Measurements from ENCODE around the gene RSRC1. TPM values are rescaled to one million over a fixed set of nuclear protein-coding genes. Genes with fewer than 3 reads are reported as not detected.

RSRC1 gene
- total and polyA plus RNA-seq, 5 donors from 2014 or later = 25.8 to 35.7 (median 30.1) TPM

- Histone ChIP-seq H3K9me3 (ENCODE audit: control insufficient read depth in 2 of 2, low read length in 2 of 2) (no peaks in the 10 kb centered on the region), H3K4me1 (ENCODE audit: control insufficient read depth, insufficient read depth, low read length, poor library complexity, severe bottlenecking) (no peaks in the 10 kb centered on the region), H3K27me3 (ENCODE audit: control insufficient read depth, insufficient read depth, low read length) (no peaks in the 10 kb centered on the region), H3K4me3 (ENCODE audit: low read depth, low read length) (no peak overlapping the region), H3K36me3 (ENCODE audit: control insufficient read depth, insufficient read depth, low read length) (no peaks in the 10 kb centered on the region), H3K27ac (ENCODE audit: insufficient read depth, low read length, poor library complexity, severe bottlenecking) (no peak overlapping the region)
- Mint-ChIP-seq H3K4me1 (peaks cover 0 to 7% (median 3%) of the 10 kb centered on the region in 4 donors), H3K4me3 (no peak overlapping the region), H3K27ac (no peak overlapping the region), H3K36me3 (peaks cover 3% of the 10 kb centered on the region), H3K27me3 (no peaks in the 10 kb centered on the region), H3K9me3 (peaks cover 0 to 2% (median 0%) of the 10 kb centered on the region in 7 donors)
- DNase-seq (no peak), ATAC-seq (ENCODE audit: low read depth in 2 of 2) (no peak)
Measured at GRCh38 chr3:158456114-158456513, 346.2 kb downstream of the RSRC1 start.

GRCh38 chr3:158458464-158458863 lies 348.6 kb downstream of the RSRC1 start:
- Histone ChIP-seq H3K27me3 (ENCODE audit: control insufficient read depth, insufficient read depth, low read length) (no peaks in the 10 kb centered on the region), H3K36me3 (ENCODE audit: control insufficient read depth, insufficient read depth, low read length) (no peaks in the 10 kb centered on the region), H3K4me3 (ENCODE audit: low read depth, low read length) (no peak overlapping the region), H3K27ac (ENCODE audit: insufficient read depth, low read length, poor library complexity, severe bottlenecking) (no peak overlapping the region), H3K4me1 (ENCODE audit: control insufficient read depth, insufficient read depth, low read length, poor library complexity, severe bottlenecking) (no peaks in the 10 kb centered on the region), H3K9me3 (ENCODE audit: control insufficient read depth in 2 of 2, low read length in 2 of 2) (no peaks in the 10 kb centered on the region)
- Mint-ChIP-seq H3K9me3 (peaks cover 0 to 2% (median 0%) of the 10 kb centered on the region in 7 donors), H3K36me3 (peaks cover 3% of the 10 kb centered on the region), H3K4me3 (no peak overlapping the region), H3K27ac (no peak overlapping the region), H3K4me1 (peaks cover 0 to 7% (median 3%) of the 10 kb centered on the region in 4 donors), H3K27me3 (no peaks in the 10 kb centered on the region)
- ATAC-seq (ENCODE audit: low read depth in 2 of 2) (no peak), DNase-seq (no peak)

GRCh38 chr3:158460926-158461325 lies 351.0 kb downstream of the RSRC1 start:
- Mint-ChIP-seq H3K4me1 (peaks cover 0 to 1% (median 0%) of the 10 kb centered on the region in 4 donors), H3K27me3 (no peaks in the 10 kb centered on the region)
- no peak for DNase-seq

GRCh38 chr3:158463556-158463955 lies 353.7 kb downstream of the RSRC1 start:
- H3K36me3 ChIP-seq (ENCODE audit: control insufficient read depth, insufficient read depth, low read length) = no peaks in the 10 kb centered on the region
- H3K27me3 ChIP-seq (ENCODE audit: control insufficient read depth, insufficient read depth, low read length) = no peaks in the 10 kb centered on the region
- H3K27ac Mint-ChIP-seq = no peak overlapping the region
- H3K4me1 ChIP-seq (ENCODE audit: control insufficient read depth, insufficient read depth, low read length, poor library complexity, severe bottlenecking) = no peaks in the 10 kb centered on the region
- H3K36me3 Mint-ChIP-seq = no peaks in the 10 kb centered on the region
- no peak for DNase-seq
- no peaks in the 10 kb centered on the region for H3K9me3 ChIP-seq (ENCODE audit: control insufficient read depth in 2 of 2, low read length in 2 of 2)
- no peaks in the 10 kb centered on the region for H3K27me3 Mint-ChIP-seq
- no peaks in the 10 kb centered on the region for H3K9me3 Mint-ChIP-seq
- H3K4me3 Mint-ChIP-seq = no peak overlapping the region
- H3K4me1 Mint-ChIP-seq = peaks cover 0 to 1% (median 0%) of the 10 kb centered on the region in 4 donors
- H3K27ac ChIP-seq (ENCODE audit: insufficient read depth, low read length, poor library complexity, severe bottlenecking) = no peak overlapping the region
- ATAC-seq (ENCODE audit: low read depth in 2 of 2) = no peak
- no peak overlapping the region for H3K4me3 ChIP-seq (ENCODE audit: low read depth, low read length)

More at GRCh38 chr3:158460926-158461325, 351.0 kb downstream of the RSRC1 start:
- H3K36me3 ChIP-seq (ENCODE audit: control insufficient read depth, insufficient read depth, low read length) = no peaks in the 10 kb centered on the region
- Mint-ChIP-seq H3K27ac (no peak overlapping the region), H3K4me3 (no peak overlapping the region), H3K36me3 (no peaks in the 10 kb centered on the region), H3K9me3 (peaks cover 0 to 2% (median 0%) of the 10 kb centered on the region in 7 donors)
- H3K9me3 ChIP-seq (ENCODE audit: control insufficient read depth in 2 of 2, low read length in 2 of 2) = no peaks in the 10 kb centered on the region
- ATAC-seq (ENCODE audit: low read depth in 2 of 2) = no peak
- H3K27ac ChIP-seq (ENCODE audit: insufficient read depth, low read length, poor library complexity, severe bottlenecking) = no peak overlapping the region
- no peaks in the 10 kb centered on the region for H3K27me3 ChIP-seq (ENCODE audit: control insufficient read depth, insufficient read depth, low read length)
- H3K4me3 ChIP-seq (ENCODE audit: low read depth, low read length) = no peak overlapping the region
- no peaks in the 10 kb centered on the region for H3K4me1 ChIP-seq (ENCODE audit: control insufficient read depth, insufficient read depth, low read length, poor library complexity, severe bottlenecking)

GRCh38 chr3:158465074-158465473 lies 355.2 kb downstream of the RSRC1 start:
- H3K27ac Mint-ChIP-seq = peak overlapping the region in 1 of 3 donors; percentile 71
- Histone ChIP-seq H3K9me3 (ENCODE audit: control insufficient read depth in 2 of 2, low read length in 2 of 2) (no peaks in the 10 kb centered on the region), H3K36me3 (ENCODE audit: control insufficient read depth, insufficient read depth, low read length) (no peaks in the 10 kb centered on the region), H3K27ac (ENCODE audit: insufficient read depth, low read length, poor library complexity, severe bottlenecking) (no peak overlapping the region), H3K4me1 (ENCODE audit: control insufficient read depth, insufficient read depth, low read length, poor library complexity, severe bottlenecking) (no peaks in the 10 kb centered on the region), H3K4me3 (ENCODE audit: low read depth, low read length) (no peak overlapping the region), H3K27me3 (ENCODE audit: control insufficient read depth, insufficient read depth, low read length) (no peaks in the 10 kb centered on the region)
- no peaks in the 10 kb centered on the region for H3K9me3 Mint-ChIP-seq
- peaks cover 0 to 1% (median 0%) of the 10 kb centered on the region in 4 donors for H3K4me1 Mint-ChIP-seq
- ATAC-seq (ENCODE audit: low read depth in 2 of 2) (no peak), DNase-seq (no peak)
- no peaks in the 10 kb centered on the region for H3K36me3 Mint-ChIP-seq
- H3K27me3 Mint-ChIP-seq = no peaks in the 10 kb centered on the region
- H3K4me3 Mint-ChIP-seq = no peak overlapping the region

- no peak for ATAC-seq (ENCODE audit: low read depth in 2 of 2)
- Mint-ChIP-seq H3K27ac (no peak overlapping the region), H3K9me3 (no peaks in the 10 kb centered on the region)
Measured at GRCh38 chr3:158470944-158471638, 361.2 kb downstream of the RSRC1 start.

GRCh38 chr3:158471639-158472294 lies 361.9 kb downstream of the RSRC1 start:
- no peaks in the 10 kb centered on the region for H3K9me3 Mint-ChIP-seq

More at GRCh38 chr3:158470944-158471638, 361.2 kb downstream of the RSRC1 start:
- no peak overlapping the region for H3K4me3 Mint-ChIP-seq
- Histone ChIP-seq H3K9me3 (ENCODE audit: control insufficient read depth in 2 of 2, low read length in 2 of 2) (no peaks in the 10 kb centered on the region), H3K4me1 (ENCODE audit: control insufficient read depth, insufficient read depth, low read length, poor library complexity, severe bottlenecking) (no peaks in the 10 kb centered on the region), H3K36me3 (ENCODE audit: control insufficient read depth, insufficient read depth, low read length) (no peaks in the 10 kb centered on the region), H3K27ac (ENCODE audit: insufficient read depth, low read length, poor library complexity, severe bottlenecking) (no peak overlapping the region), H3K4me3 (ENCODE audit: low read depth, low read length) (no peak overlapping the region), H3K27me3 (ENCODE audit: control insufficient read depth, insufficient read depth, low read length) (no peaks in the 10 kb centered on the region)
- no peak for DNase-seq
- H3K27me3 Mint-ChIP-seq = no peaks in the 10 kb centered on the region
- peaks cover 7% of the 10 kb centered on the region for H3K36me3 Mint-ChIP-seq
- peaks cover 0 to 2% (median 0%) of the 10 kb centered on the region in 4 donors for H3K4me1 Mint-ChIP-seq

More at GRCh38 chr3:158471639-158472294, 361.9 kb downstream of the RSRC1 start:
- Mint-ChIP-seq H3K27ac (no peak overlapping the region), H3K27me3 (no peaks in the 10 kb centered on the region), H3K36me3 (peaks cover 7% of the 10 kb centered on the region), H3K4me1 (peaks cover 0 to 2% (median 0%) of the 10 kb centered on the region in 4 donors), H3K4me3 (no peak overlapping the region)
- no peak for DNase-seq
- H3K9me3 ChIP-seq (ENCODE audit: control insufficient read depth in 2 of 2, low read length in 2 of 2) = no peaks in the 10 kb centered on the region
- H3K4me3 ChIP-seq (ENCODE audit: low read depth, low read length) = no peak overlapping the region
- no peaks in the 10 kb centered on the region for H3K27me3 ChIP-seq (ENCODE audit: control insufficient read depth, insufficient read depth, low read length)
- ATAC-seq (ENCODE audit: low read depth in 2 of 2) = no peak
- no peaks in the 10 kb centered on the region for H3K4me1 ChIP-seq (ENCODE audit: control insufficient read depth, insufficient read depth, low read length, poor library complexity, severe bottlenecking)
- no peak overlapping the region for H3K27ac ChIP-seq (ENCODE audit: insufficient read depth, low read length, poor library complexity, severe bottlenecking)
- no peaks in the 10 kb centered on the region for H3K36me3 ChIP-seq (ENCODE audit: control insufficient read depth, insufficient read depth, low read length)
